PFSK-1 (cell line): ENCODE results near the gene OR6K2.

Experiments
- FOXP2 ChIP-seq: optimal IDR thresholded peaks from 2 replicates; pipeline ENCODE3; 2011; ENCODE audit warnings: borderline replicate concordance, control low read depth, inconsistent platforms; ENCODE audit not compliant: insufficient read depth; ENCODE audit errors: extremely low read length, extremely low read depth
- POLR2AphosphoS5 ChIP-seq: IDR thresholded peaks from 2 replicates; pipeline ENCODE4 v1.6.1; 2012; ENCODE audit warnings: low read depth, mild to moderate bottlenecking, control low read depth, low read length, moderate library complexity
- SIN3A ChIP-seq: IDR thresholded peaks from 2 replicates; pipeline ENCODE4 v1.6.1; 2012; ENCODE audit warnings: mild to moderate bottlenecking, low read length, moderate library complexity, borderline replicate concordance; ENCODE audit not compliant: insufficient read depth
- TAF1 ChIP-seq: IDR thresholded peaks from 2 replicates; pipeline ENCODE4 v1.6.1; 2012; ENCODE audit warnings: low read length, control low read depth, borderline replicate concordance; ENCODE audit not compliant: insufficient read depth
- TF ChIP-seq, protein P1 (sequence below), 2 experiments: IDR thresholded peaks; 2 replicates each; pipeline versions ENCODE4 v1.6.1 to v1.8.0; 2011 to 2012; ENCODE audit warnings: low read depth in 2 of 2, low read length in 2 of 2, control low read depth in 1 of 2, inconsistent platforms in 1 of 2, mild to moderate bottlenecking in 1 of 2, moderate library complexity in 1 of 2; ENCODE audit not compliant: insufficient read depth in 1 of 2

The OR6K2 gene

DNA sequence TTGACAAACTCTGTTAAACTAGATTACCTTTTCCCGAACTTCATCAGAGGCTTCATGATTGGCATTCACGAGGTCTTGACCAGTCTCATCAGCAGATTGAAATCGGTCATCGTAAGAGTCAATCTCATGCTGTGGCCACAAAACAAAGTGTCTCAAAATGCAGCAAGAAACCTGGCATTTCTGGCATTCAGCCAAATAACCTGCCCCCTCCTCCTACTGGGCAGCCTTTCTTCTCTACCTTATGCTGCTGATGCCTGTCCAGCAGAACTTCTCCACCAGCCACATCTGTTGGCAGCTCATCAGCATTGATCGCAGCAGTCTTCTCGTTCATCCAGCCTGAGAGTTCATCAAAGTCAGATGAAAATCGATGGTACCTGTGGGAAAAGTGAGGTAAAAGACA is 26.1 kb downstream of the OR6K2 start:
- TF ChIP-seq, protein P1, sequence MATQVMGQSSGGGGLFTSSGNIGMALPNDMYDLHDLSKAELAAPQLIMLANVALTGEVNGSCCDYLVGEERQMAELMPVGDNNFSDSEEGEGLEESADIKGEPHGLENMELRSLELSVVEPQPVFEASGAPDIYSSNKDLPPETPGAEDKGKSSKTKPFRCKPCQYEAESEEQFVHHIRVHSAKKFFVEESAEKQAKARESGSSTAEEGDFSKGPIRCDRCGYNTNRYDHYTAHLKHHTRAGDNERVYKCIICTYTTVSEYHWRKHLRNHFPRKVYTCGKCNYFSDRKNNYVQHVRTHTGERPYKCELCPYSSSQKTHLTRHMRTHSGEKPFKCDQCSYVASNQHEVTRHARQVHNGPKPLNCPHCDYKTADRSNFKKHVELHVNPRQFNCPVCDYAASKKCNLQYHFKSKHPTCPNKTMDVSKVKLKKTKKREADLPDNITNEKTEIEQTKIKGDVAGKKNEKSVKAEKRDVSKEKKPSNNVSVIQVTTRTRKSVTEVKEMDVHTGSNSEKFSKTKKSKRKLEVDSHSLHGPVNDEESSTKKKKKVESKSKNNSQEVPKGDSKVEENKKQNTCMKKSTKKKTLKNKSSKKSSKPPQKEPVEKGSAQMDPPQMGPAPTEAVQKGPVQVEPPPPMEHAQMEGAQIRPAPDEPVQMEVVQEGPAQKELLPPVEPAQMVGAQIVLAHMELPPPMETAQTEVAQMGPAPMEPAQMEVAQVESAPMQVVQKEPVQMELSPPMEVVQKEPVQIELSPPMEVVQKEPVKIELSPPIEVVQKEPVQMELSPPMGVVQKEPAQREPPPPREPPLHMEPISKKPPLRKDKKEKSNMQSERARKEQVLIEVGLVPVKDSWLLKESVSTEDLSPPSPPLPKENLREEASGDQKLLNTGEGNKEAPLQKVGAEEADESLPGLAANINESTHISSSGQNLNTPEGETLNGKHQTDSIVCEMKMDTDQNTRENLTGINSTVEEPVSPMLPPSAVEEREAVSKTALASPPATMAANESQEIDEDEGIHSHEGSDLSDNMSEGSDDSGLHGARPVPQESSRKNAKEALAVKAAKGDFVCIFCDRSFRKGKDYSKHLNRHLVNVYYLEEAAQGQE (IDR thresholded peaks at IDR 0.05; ENCODE audit: insufficient read depth in 1 of 2, low read depth in 2 of 2, low read length in 2 of 2): no peak
- TF ChIP-seq TAF1: no peak
- no peak for TF ChIP-seq FOXP2
- no peak for TF ChIP-seq POLR2AphosphoS5
- no peak for TF ChIP-seq SIN3A

DNA sequence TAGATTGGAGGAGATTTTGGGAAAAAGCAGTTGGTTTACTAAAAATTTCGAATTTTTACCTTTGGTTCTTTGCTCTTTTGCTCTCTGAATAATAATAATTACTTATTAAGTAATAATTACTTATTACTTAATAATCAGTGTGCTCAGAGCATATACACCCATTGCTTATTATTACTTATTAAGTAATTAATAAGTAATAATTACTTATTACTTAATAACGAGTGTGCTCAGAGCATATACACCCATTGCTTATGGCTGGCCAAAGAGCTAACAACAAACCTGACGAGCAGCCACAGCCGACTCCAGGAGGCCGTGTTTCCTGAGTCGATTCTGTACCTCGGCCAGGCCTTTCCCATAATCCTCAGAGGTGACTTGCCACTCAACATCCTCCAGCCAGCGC is 34.4 kb downstream of the OR6K2 start:
- TF ChIP-seq TAF1 (no peak), POLR2AphosphoS5 (no peak), FOXP2 (no peak), SIN3A (no peak)
- TF ChIP-seq, protein P1 (IDR thresholded peaks at IDR 0.05; ENCODE audit: insufficient read depth in 1 of 2, low read depth in 2 of 2, low read length in 2 of 2): no peak

DNA sequence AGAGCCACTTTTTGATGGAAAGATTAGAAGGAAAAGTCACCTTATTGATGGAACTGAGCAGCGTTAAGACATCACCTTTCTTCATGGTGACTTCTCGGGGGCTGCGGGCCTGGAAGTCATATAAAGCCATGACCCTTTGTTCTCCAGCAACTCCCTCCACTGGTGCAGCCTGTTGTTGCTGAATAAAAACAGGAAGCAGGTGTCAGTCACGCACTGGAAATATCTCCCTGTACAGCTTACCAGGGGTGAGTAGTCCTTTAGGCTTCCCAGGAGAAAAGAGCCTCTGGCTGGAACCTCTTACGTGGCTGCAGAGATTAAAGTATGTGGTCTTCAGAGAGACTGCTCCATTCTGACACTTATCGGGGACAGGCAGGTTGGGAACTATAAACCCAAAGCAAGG is 45.9 kb downstream of the OR6K2 start:
- TF ChIP-seq TAF1: no peak
- no peak for TF ChIP-seq POLR2AphosphoS5
- no peak for TF ChIP-seq FOXP2
- TF ChIP-seq, protein P1 (IDR thresholded peaks at IDR 0.05; ENCODE audit: insufficient read depth in 1 of 2, low read depth in 2 of 2, low read length in 2 of 2): no peak
- no peak for TF ChIP-seq SIN3A

DNA sequence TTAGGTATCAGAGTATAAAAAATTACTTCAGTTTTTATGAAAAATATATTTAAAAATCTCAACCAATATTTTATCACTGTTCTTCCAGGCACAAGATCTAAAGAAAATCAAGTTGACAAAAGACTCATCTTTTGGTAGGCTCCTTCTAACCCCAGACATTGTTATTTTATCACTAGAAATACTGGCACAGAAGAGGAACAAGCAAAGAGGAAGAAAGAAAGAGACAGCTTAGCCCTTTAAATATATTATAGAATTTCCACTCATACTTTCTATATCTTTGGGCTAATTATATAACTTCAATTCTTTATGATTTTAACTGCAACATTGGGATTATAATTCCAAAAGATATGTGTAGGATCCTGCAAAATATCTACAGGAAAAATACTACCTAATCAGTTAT is 46.4 kb downstream of the OR6K2 start:
- TF ChIP-seq SIN3A (no peak), FOXP2 (no peak), TAF1 (no peak), POLR2AphosphoS5 (no peak)
- TF ChIP-seq, protein P1 (IDR thresholded peaks at IDR 0.05; ENCODE audit: insufficient read depth in 1 of 2, low read depth in 2 of 2, low read length in 2 of 2): no peak
